Parathyroid adenoma (tissue), 2 donors: ENCODE measurements around the gene POU6F2.

ENCODE experiments used
- H2AFZ ChIP-seq: fragments of 300-600 bp; sonication (generic); one replicate; pipeline ENCODE4 v1.7.0; 2017; ENCODE audit warnings: antibody characterized with exemption, mild to moderate bottlenecking
- H3K27ac ChIP-seq: fragments of 300-600 bp; sonication (generic); one replicate; pipeline ENCODE4 v1.7.0; 2017
- H3K27me3 ChIP-seq: fragments of 300-600 bp; sonication (generic); one replicate; pipeline ENCODE4 v1.7.0; 2017; ENCODE audit warnings: low read length; ENCODE audit not compliant: control insufficient read depth, insufficient read depth
- H3K36me3 ChIP-seq: fragments of 300-600 bp; sonication (generic); one replicate; pipeline ENCODE4 v1.7.0; 2017; ENCODE audit warnings: low read length; ENCODE audit not compliant: control insufficient read depth, insufficient read depth
- H3K4me1 ChIP-seq: fragments of 300-600 bp; sonication (generic); one replicate; pipeline ENCODE4 v1.7.0; 2017; ENCODE audit warnings: control low read depth
- H3K4me2 ChIP-seq: fragments of 300-600 bp; sonication (generic); one replicate; pipeline ENCODE4 v1.7.0; 2017; ENCODE audit warnings: low read length
- H3K4me3 ChIP-seq: fragments of 300-600 bp; sonication (generic); one replicate; pipeline ENCODE4 v1.7.0; 2017; ENCODE audit warnings: low read depth, low read length
- H3K79me2 ChIP-seq: fragments of 300-600 bp; sonication (generic); one replicate; pipeline ENCODE4 v1.7.0; 2017; ENCODE audit warnings: control low read depth
- H3K9ac ChIP-seq: fragments of 300-600 bp; sonication (generic); one replicate; pipeline ENCODE4 v1.7.0; 2017; ENCODE audit warnings: mild to moderate bottlenecking
- H3K9me3 ChIP-seq: fragments of 300-600 bp; sonication (generic); one replicate; pipeline ENCODE4 v1.7.0; 2017; ENCODE audit warnings: low read length; ENCODE audit not compliant: control insufficient read depth
- TF ChIP-seq, protein P1 (sequence below): fragments of 300-600 bp; sonication (generic); IDR thresholded peaks from one replicate; pipeline ENCODE4 v1.7.0; 2017; ENCODE audit warnings: antibody characterized with exemption, mild to moderate bottlenecking
- donor health status: primary hyperparathyroidism.

POU6F2 gene

DNA sequence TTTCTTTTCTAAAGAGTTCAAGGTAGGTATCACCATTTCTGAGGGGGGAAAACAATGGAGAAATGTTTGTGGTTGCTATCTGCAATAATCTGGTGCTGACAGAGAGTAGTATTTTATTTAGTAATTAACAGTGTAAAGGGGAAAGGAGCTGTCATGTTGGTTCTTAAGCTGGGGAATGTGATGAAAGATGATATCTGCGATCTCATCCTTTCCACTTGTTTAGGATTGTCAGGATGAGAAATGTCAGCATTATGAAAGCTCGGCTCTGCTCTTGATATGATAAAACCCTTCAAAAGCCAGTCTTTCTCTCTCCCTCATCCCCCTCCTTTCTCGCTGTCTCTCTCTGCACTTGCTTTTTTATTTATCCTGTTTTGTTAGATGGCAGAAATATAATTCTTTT is 106.1 kb downstream of the POU6F2 start:
- Histone ChIP-seq H3K79me2 (no peaks in the 10 kb centered on the region), H3K27ac (no peak overlapping the region), H3K9me3 (no peaks in the 10 kb centered on the region), H3K27me3 (no peaks in the 10 kb centered on the region), H3K4me2 (no peak overlapping the region), H2AFZ (no peak overlapping the region), H3K4me3 (no peak overlapping the region), H3K4me1 (no peaks in the 10 kb centered on the region), H3K36me3 (no peaks in the 10 kb centered on the region), H3K9ac (no peak overlapping the region)
- TF ChIP-seq, protein P1, sequence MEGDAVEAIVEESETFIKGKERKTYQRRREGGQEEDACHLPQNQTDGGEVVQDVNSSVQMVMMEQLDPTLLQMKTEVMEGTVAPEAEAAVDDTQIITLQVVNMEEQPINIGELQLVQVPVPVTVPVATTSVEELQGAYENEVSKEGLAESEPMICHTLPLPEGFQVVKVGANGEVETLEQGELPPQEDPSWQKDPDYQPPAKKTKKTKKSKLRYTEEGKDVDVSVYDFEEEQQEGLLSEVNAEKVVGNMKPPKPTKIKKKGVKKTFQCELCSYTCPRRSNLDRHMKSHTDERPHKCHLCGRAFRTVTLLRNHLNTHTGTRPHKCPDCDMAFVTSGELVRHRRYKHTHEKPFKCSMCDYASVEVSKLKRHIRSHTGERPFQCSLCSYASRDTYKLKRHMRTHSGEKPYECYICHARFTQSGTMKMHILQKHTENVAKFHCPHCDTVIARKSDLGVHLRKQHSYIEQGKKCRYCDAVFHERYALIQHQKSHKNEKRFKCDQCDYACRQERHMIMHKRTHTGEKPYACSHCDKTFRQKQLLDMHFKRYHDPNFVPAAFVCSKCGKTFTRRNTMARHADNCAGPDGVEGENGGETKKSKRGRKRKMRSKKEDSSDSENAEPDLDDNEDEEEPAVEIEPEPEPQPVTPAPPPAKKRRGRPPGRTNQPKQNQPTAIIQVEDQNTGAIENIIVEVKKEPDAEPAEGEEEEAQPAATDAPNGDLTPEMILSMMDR: no peak

DNA sequence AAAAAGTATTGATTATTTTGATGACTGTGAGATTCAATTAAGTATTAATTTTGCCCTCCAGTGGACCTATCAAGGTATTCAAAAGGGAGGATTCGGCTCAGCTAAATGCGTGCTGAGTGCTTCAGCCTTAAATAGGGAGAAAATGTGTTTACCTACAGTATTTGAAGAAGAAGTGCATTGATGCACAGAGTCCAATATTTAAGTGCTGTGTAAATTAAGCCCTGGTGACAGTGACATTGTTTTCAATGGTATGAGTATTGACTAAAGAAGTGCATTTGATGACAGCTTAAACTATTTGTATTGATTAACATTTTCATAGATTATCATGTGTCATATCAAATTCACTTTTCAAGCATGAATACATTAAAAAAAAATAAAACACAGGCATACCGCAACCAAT is 106.6 kb downstream of the POU6F2 start:
- Histone ChIP-seq H3K27me3 (no peaks in the 10 kb centered on the region), H3K27ac (no peak overlapping the region), H2AFZ (no peak overlapping the region), H3K4me3 (no peak overlapping the region), H3K4me2 (no peak overlapping the region), H3K9ac (no peak overlapping the region), H3K36me3 (no peaks in the 10 kb centered on the region), H3K9me3 (no peaks in the 10 kb centered on the region), H3K79me2 (no peaks in the 10 kb centered on the region), H3K4me1 (no peaks in the 10 kb centered on the region)
- TF ChIP-seq, protein P1: no peak

DNA sequence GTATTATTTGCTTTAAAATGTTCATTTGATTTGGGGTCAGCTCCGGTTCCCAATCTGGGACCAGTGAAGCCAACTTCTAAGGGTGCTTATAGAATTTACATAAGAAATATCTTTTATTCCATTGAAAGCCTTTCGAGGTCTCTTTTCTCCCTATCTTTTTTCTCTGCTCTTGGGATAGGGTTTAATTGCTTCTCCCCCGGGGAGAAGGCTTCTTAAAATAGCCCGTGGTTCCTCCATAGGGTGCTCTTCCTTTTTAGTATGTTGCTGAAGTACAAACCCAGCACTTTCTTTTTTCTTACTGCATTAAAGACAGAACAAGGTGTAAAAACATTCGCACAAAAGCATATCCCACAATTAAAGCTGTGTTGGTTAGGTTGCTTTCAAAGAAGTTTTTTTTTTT is 107.5 kb downstream of the POU6F2 start:
- Histone ChIP-seq H3K79me2 (no peaks in the 10 kb centered on the region), H3K4me2 (peak overlapping the region; percentile 58), H3K36me3 (no peaks in the 10 kb centered on the region), H3K9ac (no peak overlapping the region), H2AFZ (peak overlapping the region; percentile 85), H3K4me3 (peak overlapping the region; percentile 26), H3K4me1 (no peaks in the 10 kb centered on the region), H3K27me3 (no peaks in the 10 kb centered on the region), H3K9me3 (no peaks in the 10 kb centered on the region), H3K27ac (no peak overlapping the region)
- TF ChIP-seq, protein P1: no peak

DNA sequence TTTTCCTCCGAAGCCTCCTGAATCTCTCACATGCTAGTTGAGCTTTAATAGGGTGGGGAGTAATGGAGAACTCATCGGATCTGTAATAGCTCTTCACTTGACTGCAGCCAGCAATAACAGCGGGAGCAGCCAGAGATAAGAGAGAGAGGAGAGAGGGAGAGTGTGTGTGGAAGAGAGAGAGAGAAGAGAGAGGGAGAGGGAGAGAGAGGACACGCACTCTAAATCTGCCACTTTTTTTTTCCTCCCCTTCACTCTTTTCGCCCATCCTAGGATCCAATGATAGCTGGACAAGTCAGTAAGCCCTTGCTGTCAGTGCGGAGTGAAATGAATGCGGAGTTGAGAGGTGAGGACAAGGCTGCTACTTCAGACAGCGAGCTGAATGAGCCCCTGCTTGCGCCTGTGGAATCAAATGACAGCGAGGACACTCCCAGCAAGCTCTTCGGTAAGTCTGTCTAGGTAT is 107.9 kb downstream of the POU6F2 start:
- Histone ChIP-seq H3K27me3 (no peaks in the 10 kb centered on the region), H3K27ac (no peak overlapping the region), H3K36me3 (no peaks in the 10 kb centered on the region), H3K9me3 (no peaks in the 10 kb centered on the region), H3K79me2 (no peaks in the 10 kb centered on the region), H3K4me3 (peak overlapping the region; percentile 26), H3K4me2 (peak overlapping the region; percentile 58), H3K4me1 (no peaks in the 10 kb centered on the region), H2AFZ (peak overlapping the region; percentile 85), H3K9ac (no peak overlapping the region)
- TF ChIP-seq, protein P1: no peak

DNA sequence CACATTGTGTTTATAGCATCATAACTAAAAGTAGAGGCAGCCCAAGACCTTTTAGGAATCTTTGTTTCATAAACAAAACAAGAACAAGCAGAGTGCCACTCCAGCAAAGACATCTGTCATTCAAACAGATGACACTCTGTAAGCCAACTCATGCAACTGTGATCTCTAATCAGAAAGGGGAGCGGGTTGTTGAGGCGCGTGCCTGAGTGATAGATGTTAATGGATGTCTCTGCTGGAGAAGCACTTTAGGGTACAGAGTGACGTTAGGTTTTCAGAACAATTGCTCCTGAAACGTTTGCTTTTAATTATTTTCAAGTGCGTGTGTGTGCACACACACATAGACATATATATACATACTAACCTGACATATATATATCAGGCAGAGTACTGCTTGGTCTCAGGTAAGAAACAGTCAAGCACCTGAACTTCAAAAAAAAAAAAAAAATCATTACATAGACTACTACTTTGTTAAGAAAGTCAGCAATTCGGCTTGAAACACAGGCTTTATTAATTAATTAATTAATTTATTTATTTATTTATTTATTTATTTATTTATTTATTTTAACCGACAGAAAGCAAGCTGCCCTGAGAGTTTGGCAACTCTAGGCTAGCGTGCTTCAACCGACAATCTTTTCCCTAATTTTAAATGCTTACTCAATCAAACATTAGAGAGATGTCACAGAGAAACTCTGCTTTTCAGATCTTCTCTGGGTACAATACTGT is 109.1 kb downstream of the POU6F2 start:
- Histone ChIP-seq H3K9ac (no peak overlapping the region), H3K4me2 (no peak overlapping the region), H3K9me3 (no peaks in the 10 kb centered on the region), H3K36me3 (no peaks in the 10 kb centered on the region), H2AFZ (no peak overlapping the region), H3K79me2 (no peaks in the 10 kb centered on the region), H3K27ac (no peak overlapping the region), H3K4me1 (no peaks in the 10 kb centered on the region), H3K27me3 (no peaks in the 10 kb centered on the region), H3K4me3 (no peak overlapping the region)
- TF ChIP-seq, protein P1: no peak
